Testis (tissue), 2 donors: ENCODE measurements around the gene GABRR2.

ENCODE experiments used
- CTCF ChIP-seq, 3 experiments: fragments of 450-650 bp in 2 of 3; fragments of 200-600 bp in 1 of 3; sonication (generic) in 1 of 3; IDR thresholded peaks; one replicate each; pipeline ENCODE4 v1.5.1; 2016 to 2019; ENCODE audit warnings: antibody characterized with exemption in 3 of 3, mild to moderate bottlenecking in 2 of 3, moderate library complexity in 1 of 3
- POLR2A ChIP-seq: fragments of 450-650 bp; IDR thresholded peaks from one replicate; pipeline ENCODE4 v1.6.1; 2017; ENCODE audit warnings: antibody characterized with exemption, mild to moderate bottlenecking, moderate library complexity

GRCh38 chr6:89260310-89260709 is 54.8 kb downstream of the GABRR2 start:
- TF ChIP-seq CTCF (IDR thresholded peaks at IDR 0.05) = no peak
- TF ChIP-seq POLR2A = no peak
